Caco-2 (cell line): ENCODE data around the gene CTSS. TPM values are rescaled to one million over a fixed set of nuclear protein-coding genes. Genes with fewer than 3 reads are reported as not detected.

Experiments
- BruUV-seq: library from RNA; stranded (reverse); fragments of 400-500 nt; replicated peaks from 2 replicates; lab custom pipeline; 2021; lab: Mats Ljungman, UMichigan
- CTCF ChIA-PET: fragments of 300-600 bp; sonication (Branson Sonifier 250); formaldehyde crosslinking; loops from one replicate; lab custom pipeline; 2022; ENCODE audit warnings: antibody characterized with exemption; lab: Charles Lee
- POLR2A ChIA-PET: fragments of 300-600 bp; sonication (Branson Sonifier 250); formaldehyde crosslinking; loops from one replicate; lab custom pipeline; 2022; ENCODE audit warnings: antibody characterized with exemption; lab: Charles Lee
- DNase-seq, 2 experiments: peaks; one replicate each; pipeline versions ENCODE4 v3.0.0 to v3.0.0-alpha.2; 2020 to 2022
- H3K27me3 ChIP-seq: replicated peaks from 2 replicates; pipeline ENCODE4 v1.6.0; 2011; ENCODE audit warnings: low read length; ENCODE audit not compliant: control insufficient read depth, insufficient read depth
- H3K36me3 ChIP-seq: 2 replicates; pipeline ENCODE4 v1.5.1; 2011; ENCODE audit warnings: low read length; ENCODE audit not compliant: control insufficient read depth, insufficient read depth
- H3K4me1 ChIP-seq: fragments of 250-450 bp; sonication (Bioruptor Pico); 2 replicates; pipeline ENCODE4 v1.5.1; 2020; ENCODE audit warnings: mild to moderate bottlenecking
- H3K4me3 ChIP-seq: 2 replicates; pipeline ENCODE4 v1.5.1; 2011; ENCODE audit warnings: low read depth, mild to moderate bottlenecking, control low read depth, low read length
- H3K9me3 ChIP-seq: fragments of 250-450 bp; sonication (Bioruptor Pico); 2 replicates; pipeline ENCODE4 v1.5.1; 2020; ENCODE audit warnings: mild to moderate bottlenecking, moderate library complexity
- H3K27ac Mint-ChIP-seq: one replicate; pipeline ENCODE4 v1.8.0; 2022; ENCODE audit warnings: mixed read lengths; ENCODE audit not compliant: unreplicated experiment
- H3K27me3 Mint-ChIP-seq: one replicate; pipeline ENCODE4 v1.8.0; 2022; ENCODE audit warnings: mixed read lengths; ENCODE audit not compliant: insufficient read depth, unreplicated experiment
- H3K36me3 Mint-ChIP-seq: one replicate; pipeline ENCODE4 v1.8.0; 2022; ENCODE audit warnings: mild to moderate bottlenecking, mixed read lengths; ENCODE audit not compliant: insufficient read depth, unreplicated experiment
- H3K4me1 Mint-ChIP-seq: one replicate; pipeline ENCODE4 v1.8.0; 2022; ENCODE audit warnings: low read depth, mixed read lengths; ENCODE audit not compliant: unreplicated experiment
- H3K4me3 Mint-ChIP-seq: one replicate; pipeline ENCODE4 v1.8.0; 2022; ENCODE audit warnings: mild to moderate bottlenecking, moderate library complexity, mixed read lengths; ENCODE audit not compliant: unreplicated experiment
- H3K9me3 Mint-ChIP-seq: one replicate; pipeline ENCODE4 v1.8.0; 2022; ENCODE audit warnings: mixed read lengths; ENCODE audit not compliant: unreplicated experiment
- intact Hi-C: fragments of 100-400 bp; cut with micrococcal nuclease; formaldehyde crosslinking; loops from one replicate; pipeline ENCODE4 v1.10.0; 2022; ENCODE audit not compliant: unreplicated experiment
- total RNA-seq: library from RNA; stranded (reverse); gene quantifications from 2 replicates; pipeline ENCODE4 v1.2.3, GENCODE V29; 2022
- TF ChIP-seq, protein P1 (sequence below), 2 experiments: fragments of 200-600 bp in 1 of 2; IDR thresholded peaks; 1 replicate in 1 of 2; 2 replicates in 1 of 2; pipeline versions ENCODE4 v1.5.1 to v1.8.0; 2011 to 2022; ENCODE audit warnings: antibody characterized with exemption in 1 of 2, control low read depth in 1 of 2, inconsistent platforms in 1 of 2, low read depth in 1 of 2, low read length in 1 of 2, mild to moderate bottlenecking in 1 of 2, moderate library complexity in 1 of 2; ENCODE audit not compliant: insufficient read depth in 1 of 2, severe bottlenecking in 1 of 2, unreplicated experiment in 1 of 2

Gene CTSS
- total RNA-seq, 1 experiment from 2014 or later, result 0.84 TPM

DNA sequence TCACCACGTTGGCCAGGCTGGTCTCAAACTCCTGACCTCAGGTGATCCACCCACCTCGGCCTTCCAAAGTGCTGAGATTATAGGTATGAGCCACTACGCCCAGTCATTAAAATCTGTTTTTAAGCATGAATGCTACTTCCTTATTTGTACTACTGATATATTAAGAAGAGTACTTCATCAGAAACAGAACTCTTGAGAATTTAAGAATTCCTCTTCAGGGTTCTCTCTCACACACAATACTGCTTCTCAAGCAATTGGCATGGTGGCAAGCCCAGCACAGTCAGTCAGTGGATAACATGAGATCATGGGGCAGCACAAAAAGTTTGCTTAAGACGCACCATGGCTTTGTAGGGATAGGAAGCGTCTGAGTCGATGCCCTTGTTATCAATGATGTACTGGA, 14.1 kb downstream of the CTSS start:
- Histone ChIP-seq H3K4me3 (no peak overlapping the region), H3K9me3 (no peaks in the 10 kb centered on the region), H3K36me3 (no peaks in the 10 kb centered on the region), H3K4me1 (no peaks in the 10 kb centered on the region), H3K27me3 (no peaks in the 10 kb centered on the region)
- no peaks in the 10 kb centered on the region for H3K36me3 Mint-ChIP-seq
- no peak for DNase-seq
- ChIA-PET CTCF (no interaction called here), POLR2A (no interaction called here)
- TF ChIP-seq, protein P1, sequence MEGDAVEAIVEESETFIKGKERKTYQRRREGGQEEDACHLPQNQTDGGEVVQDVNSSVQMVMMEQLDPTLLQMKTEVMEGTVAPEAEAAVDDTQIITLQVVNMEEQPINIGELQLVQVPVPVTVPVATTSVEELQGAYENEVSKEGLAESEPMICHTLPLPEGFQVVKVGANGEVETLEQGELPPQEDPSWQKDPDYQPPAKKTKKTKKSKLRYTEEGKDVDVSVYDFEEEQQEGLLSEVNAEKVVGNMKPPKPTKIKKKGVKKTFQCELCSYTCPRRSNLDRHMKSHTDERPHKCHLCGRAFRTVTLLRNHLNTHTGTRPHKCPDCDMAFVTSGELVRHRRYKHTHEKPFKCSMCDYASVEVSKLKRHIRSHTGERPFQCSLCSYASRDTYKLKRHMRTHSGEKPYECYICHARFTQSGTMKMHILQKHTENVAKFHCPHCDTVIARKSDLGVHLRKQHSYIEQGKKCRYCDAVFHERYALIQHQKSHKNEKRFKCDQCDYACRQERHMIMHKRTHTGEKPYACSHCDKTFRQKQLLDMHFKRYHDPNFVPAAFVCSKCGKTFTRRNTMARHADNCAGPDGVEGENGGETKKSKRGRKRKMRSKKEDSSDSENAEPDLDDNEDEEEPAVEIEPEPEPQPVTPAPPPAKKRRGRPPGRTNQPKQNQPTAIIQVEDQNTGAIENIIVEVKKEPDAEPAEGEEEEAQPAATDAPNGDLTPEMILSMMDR (IDR thresholded peaks at IDR 0.05; ENCODE audit: insufficient read depth in 1 of 2, low read depth in 1 of 2, low read length in 1 of 2, severe bottlenecking in 1 of 2, unreplicated experiment in 1 of 2), result no peak
- H3K27ac Mint-ChIP-seq, result no peak overlapping the region
- no peaks in the 10 kb centered on the region for H3K27me3 Mint-ChIP-seq
- intact Hi-C loops, result no loop called here
- no peak overlapping the region for H3K4me3 Mint-ChIP-seq
- H3K9me3 Mint-ChIP-seq, result no peaks in the 10 kb centered on the region
- H3K4me1 Mint-ChIP-seq, result no peaks in the 10 kb centered on the region
- BruUV-seq, result no TSS peak

DNA sequence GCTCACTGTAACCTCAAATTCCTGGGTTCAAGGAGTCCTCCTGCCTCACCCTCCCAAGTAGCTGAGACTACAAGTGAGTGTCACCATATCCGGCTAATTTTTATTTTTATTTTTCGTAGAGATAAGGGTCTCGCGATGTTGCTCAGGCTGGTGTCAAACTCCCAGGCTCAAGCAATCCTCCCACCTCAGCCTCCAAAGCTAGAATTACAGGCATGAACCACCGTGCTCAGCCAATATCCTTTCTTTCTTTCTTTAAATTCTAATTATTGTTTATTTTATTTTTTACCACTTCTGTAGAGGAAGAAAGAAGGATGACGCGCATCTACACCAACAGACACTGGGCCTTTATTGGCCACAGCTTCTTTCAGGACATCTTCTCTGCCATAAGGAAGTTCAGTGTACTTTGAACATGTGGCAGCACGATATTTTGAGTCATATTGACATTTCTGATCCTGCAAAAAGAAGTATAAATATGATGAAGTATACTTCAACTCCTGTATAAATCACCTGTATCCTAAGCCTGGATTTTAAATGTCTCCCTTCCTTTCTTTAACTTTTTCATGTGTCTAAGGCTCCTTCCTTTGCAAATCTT, 15.8 kb downstream of the CTSS start:
- ChIA-PET CTCF (no interaction called here), POLR2A (interaction anchor here (0.7 kb wide), 1 partner anchor 14 kb away, joined by 5 read pairs; no protein-coding TSS in a partner anchor)
- Mint-ChIP-seq H3K4me3 (no peak overlapping the region), H3K4me1 (no peaks in the 10 kb centered on the region), H3K27me3 (no peaks in the 10 kb centered on the region), H3K27ac (no peak overlapping the region), H3K9me3 (no peaks in the 10 kb centered on the region), H3K36me3 (no peaks in the 10 kb centered on the region)
- no peaks in the 10 kb centered on the region for H3K9me3 ChIP-seq
- DNase-seq, result no peak
- no TSS peak for BruUV-seq
- no peaks in the 10 kb centered on the region for H3K36me3 ChIP-seq
- TF ChIP-seq, protein P1 (IDR thresholded peaks at IDR 0.05; ENCODE audit: insufficient read depth in 1 of 2, low read depth in 1 of 2, low read length in 1 of 2, severe bottlenecking in 1 of 2, unreplicated experiment in 1 of 2), result no peak
- H3K27me3 ChIP-seq, result no peaks in the 10 kb centered on the region
- H3K4me1 ChIP-seq, result no peaks in the 10 kb centered on the region
- intact Hi-C loops, result no loop called here
- H3K4me3 ChIP-seq, result no peak overlapping the region

DNA sequence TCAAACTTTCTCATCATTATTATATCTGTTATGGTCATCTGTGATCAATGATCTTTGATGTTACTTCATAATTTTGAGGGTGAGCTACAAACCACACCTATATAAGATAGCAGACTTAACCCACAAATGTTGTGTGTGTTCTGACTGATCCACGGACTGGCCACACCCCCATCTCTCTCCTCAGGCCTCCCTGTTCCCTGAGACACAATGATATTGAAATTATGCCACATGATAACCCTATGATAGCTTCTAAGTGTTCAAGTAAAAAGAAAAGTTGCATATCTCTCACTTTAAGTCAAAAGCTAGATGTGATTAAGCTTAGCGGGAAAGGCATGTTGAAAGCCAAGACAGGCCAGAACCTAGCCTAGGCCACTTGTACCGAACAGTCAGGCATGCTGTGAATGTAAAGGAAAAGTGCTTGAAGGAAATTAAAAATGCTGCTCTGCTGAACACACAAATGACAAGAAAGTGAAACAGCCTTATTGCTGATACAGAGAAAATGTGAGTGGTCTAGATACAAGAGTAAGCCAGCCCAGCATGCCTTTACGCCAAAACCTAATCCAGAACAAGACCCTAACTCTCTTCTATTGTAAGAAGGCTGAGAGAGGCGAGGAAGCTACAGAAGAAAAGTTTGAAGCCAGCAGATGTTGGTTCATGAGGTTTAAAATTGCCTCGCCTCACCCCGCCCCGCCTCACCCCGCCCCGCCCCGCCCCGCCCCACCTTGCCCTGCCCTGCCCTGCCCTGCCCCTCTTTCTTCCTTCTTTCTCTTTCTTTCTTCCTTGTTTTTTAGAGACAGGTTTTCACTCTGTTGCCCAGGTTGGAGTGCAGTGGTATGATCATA, 16.5 kb downstream of the CTSS start:
- no peaks in the 10 kb centered on the region for H3K36me3 ChIP-seq
- CTCF ChIA-PET, result no interaction called here
- no peaks in the 10 kb centered on the region for H3K27me3 ChIP-seq
- DNase-seq, result no peak
- no TSS peak for BruUV-seq
- no peak overlapping the region for H3K4me3 ChIP-seq
- POLR2A ChIA-PET, result interaction anchor here (0.7 kb wide), 1 partner anchor 15 kb away, joined by 5 read pairs; no protein-coding TSS in a partner anchor
- Mint-ChIP-seq H3K27me3 (no peaks in the 10 kb centered on the region), H3K9me3 (no peaks in the 10 kb centered on the region), H3K4me3 (no peak overlapping the region), H3K4me1 (no peaks in the 10 kb centered on the region), H3K36me3 (no peaks in the 10 kb centered on the region), H3K27ac (no peak overlapping the region)
- H3K4me1 ChIP-seq, result no peaks in the 10 kb centered on the region
- intact Hi-C loops, result no loop called here
- no peaks in the 10 kb centered on the region for H3K9me3 ChIP-seq
- TF ChIP-seq, protein P1 (IDR thresholded peaks at IDR 0.05; ENCODE audit: insufficient read depth in 1 of 2, low read depth in 1 of 2, low read length in 1 of 2, severe bottlenecking in 1 of 2, unreplicated experiment in 1 of 2), result no peak
